HG02571 (cell line): ENCODE results near the gene EIF2AK3.
A peak's percentile ranks its signal among the peaks of the same experiment; 100 is the strongest.
"Not testable (repeated sequence)": the region's sequence is repeated elsewhere in the genome, so short reads cannot be mapped to it uniquely, and the experiment has no call there.

Experiments
- ATAC-seq: cut with Tn5 transposase; IDR thresholded peaks from one replicate; pipeline ENCODE4 v1.9.1; 2021; ENCODE audit warnings: mild to moderate bottlenecking, moderate library complexity; ENCODE audit not compliant: unreplicated experiment

The EIF2AK3 gene

GRCh38 chr2:88627055-88627855, at the start of gene EIF2AK3:
EIF2AK3 (minus strand) TSS chr2:88627464; CDS start chr2:88627274, 190 bp downstream.
- ATAC-seq, result peak; percentile 85

- no peak for ATAC-seq
Measured at GRCh38 chr2:88673363-88673762, 46.1 kb upstream of the EIF2AK3 start.

- no peak for ATAC-seq
Measured at GRCh38 chr2:88671786-88672427, 44.6 kb upstream of the EIF2AK3 start.

GRCh38 chr2:88669482-88670214, 42.4 kb upstream of the EIF2AK3 start:
- ATAC-seq, result peak; percentile 71

- no peak for ATAC-seq
Measured at GRCh38 chr2:88668862-88669261, 41.6 kb upstream of the EIF2AK3 start.

GRCh38 chr2:88667219-88667618, 40.0 kb upstream of the EIF2AK3 start:
- no peak for ATAC-seq

GRCh38 chr2:88666576-88666975, 39.3 kb upstream of the EIF2AK3 start:
- ATAC-seq, result no peak

- ATAC-seq, result no peak
Measured at GRCh38 chr2:88660622-88661021, 33.4 kb upstream of the EIF2AK3 start.

GRCh38 chr2:88659538-88659915, 32.3 kb upstream of the EIF2AK3 start:
- no peak for ATAC-seq

- no peak for ATAC-seq
Measured at GRCh38 chr2:88658881-88659537, 31.7 kb upstream of the EIF2AK3 start.

- ATAC-seq, result no peak
Measured at GRCh38 chr2:88658326-88658725, 31.1 kb upstream of the EIF2AK3 start.

GRCh38 chr2:88657131-88657530, 29.9 kb upstream of the EIF2AK3 start:
- ATAC-seq, result no peak

- ATAC-seq, result no peak
Measured at GRCh38 chr2:88656690-88657089, 29.4 kb upstream of the EIF2AK3 start.

GRCh38 chr2:88654714-88655113, 27.4 kb upstream of the EIF2AK3 start:
- ATAC-seq, result no peak

GRCh38 chr2:88651646-88652045, 24.4 kb upstream of the EIF2AK3 start:
- no peak for ATAC-seq

- ATAC-seq, result not testable (repeated sequence)
Measured at GRCh38 chr2:88645291-88645882, 18.1 kb upstream of the EIF2AK3 start.

GRCh38 chr2:88642278-88642677, 15.0 kb upstream of the EIF2AK3 start:
- no peak for ATAC-seq

- no peak for ATAC-seq
Measured at GRCh38 chr2:88641330-88641729, 14.1 kb upstream of the EIF2AK3 start.

GRCh38 chr2:88639865-88640264, 12.6 kb upstream of the EIF2AK3 start:
- ATAC-seq, result no peak

GRCh38 chr2:88638743-88639142, 11.5 kb upstream of the EIF2AK3 start:
- ATAC-seq, result no peak

GRCh38 chr2:88638123-88638650, 10.9 kb upstream of the EIF2AK3 start:
- no peak for ATAC-seq
